NCI-H460 (cell line): Measurements from ENCODE around the gene OSCAR. TPM values are rescaled to one million over a fixed set of nuclear protein-coding genes. Genes with fewer than 3 reads are reported as not detected.
A peak's percentile ranks its signal among the peaks of the same experiment; 100 is the strongest.

Experiments
- DNase-seq: peaks from one replicate; pipeline ENCODE4 v3.0.0-alpha.2; 2016; ENCODE audit warnings: low read depth; ENCODE audit errors: extremely low read depth
- total RNA-seq: library from RNA; depleted of rRNA; stranded (reverse); fragments of >200 nt; shearing (Covaris generic); gene quantifications from 2 replicates; pipeline ENCODE4 v1.2.3, GENCODE V29; 2014; rRNA removed

OSCAR gene
- total RNA-seq, 1 experiment from 2014 or later = 0.22 TPM

- DNase-seq = peak; percentile 13
These were observed 4.6 kb downstream of the OSCAR start for GRCh38 chr19:54095859-54096616.

DNA sequence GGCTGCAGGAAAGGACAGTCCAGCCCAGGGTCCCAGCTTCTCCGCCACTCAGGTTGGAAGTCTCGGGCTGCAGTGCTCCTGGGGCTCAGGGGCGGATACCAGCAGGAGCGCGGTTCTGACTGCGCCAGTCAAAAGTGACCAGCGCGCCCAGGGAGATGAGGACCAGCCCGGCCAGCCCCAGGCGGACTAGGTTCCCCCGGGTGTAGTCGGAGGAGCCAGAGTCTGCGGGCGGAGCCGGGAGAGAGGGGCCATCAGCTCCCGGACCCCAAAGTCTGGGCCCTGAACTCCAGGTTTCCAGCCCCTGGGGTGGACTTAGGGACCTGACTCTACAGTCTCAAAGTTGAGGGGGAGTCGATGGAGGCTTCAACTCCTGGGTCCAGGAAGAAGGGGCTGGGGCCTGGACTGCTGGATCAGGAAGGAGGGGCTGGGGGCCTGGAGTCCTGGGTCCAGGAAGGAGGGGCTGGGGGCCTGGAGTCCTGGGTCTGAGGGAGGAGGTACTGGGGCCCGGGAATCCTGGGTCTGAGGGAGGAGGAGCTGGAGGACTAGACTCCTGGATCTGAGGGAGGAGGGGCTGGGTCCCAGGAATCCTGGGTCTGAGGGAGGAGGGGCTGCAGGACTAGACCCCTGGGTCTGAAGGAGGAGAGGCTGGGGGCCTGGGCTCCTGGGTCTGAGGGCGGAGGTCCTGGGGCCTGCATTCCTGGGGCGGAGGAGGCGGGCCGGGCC is 5.3 kb downstream of the OSCAR start:
- DNase-seq = no peak

DNA sequence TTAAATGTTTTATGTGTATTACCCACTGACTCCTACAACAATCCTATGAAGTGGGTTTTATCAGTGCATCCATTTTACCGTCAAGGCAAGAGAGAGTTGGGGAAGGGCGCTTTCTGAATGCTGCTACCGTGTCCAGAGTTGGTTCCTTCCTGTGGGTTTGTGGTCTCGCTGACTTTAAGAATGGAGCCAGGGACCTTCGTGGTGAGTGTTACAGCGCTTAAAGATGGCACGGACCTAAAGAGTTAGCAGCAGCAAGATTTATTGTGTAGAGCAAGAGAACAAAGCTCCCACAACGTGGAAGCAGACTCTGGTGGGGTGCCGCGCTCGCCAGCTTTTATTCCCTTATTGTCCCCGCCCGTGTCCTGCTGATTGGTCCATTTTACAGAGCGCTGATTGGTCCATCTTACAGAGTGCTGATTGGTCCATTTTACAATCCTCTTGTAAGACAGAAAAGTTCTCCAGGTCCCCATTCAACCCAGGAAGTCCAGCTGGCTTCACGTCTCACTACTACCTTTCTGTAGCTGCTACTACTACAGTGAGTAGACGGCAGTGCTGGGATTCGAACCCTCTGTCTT is 6.1 kb downstream of the OSCAR start:
- DNase-seq = no peak

DNA sequence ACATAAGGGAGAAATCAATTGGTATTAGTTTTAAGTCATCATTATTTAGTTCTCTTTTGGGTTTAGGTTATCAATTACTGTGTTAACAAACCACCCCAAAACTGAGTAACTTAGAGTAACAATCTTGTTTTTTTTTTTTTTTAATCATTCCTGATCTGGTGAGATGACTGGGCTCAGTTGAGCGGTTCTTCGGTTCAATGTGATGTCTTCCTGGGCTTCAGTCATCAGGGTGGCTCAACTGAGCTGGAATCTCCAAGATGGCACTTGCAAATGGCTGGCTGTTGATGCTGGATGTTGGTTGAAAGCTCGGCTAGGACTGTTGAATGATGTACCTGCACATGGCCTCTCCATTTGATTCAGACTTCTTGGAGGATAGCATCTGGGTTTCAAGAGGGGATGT is 16.2 kb downstream of the OSCAR start:
- DNase-seq = no peak

GRCh38 chr19:54081032-54081431 is 19.6 kb downstream of the OSCAR start, which contains the start of gene TARM1:
Gene TARM1 (minus strand): TSS chr19:54081365. CDS start chr19:54081340, 25 bp downstream.
- no peak for DNase-seq

GRCh38 chr19:54077334-54077733 is 23.3 kb downstream of the OSCAR start:
- no peak for DNase-seq

GRCh38 chr19:54074851-54075250 is 25.8 kb downstream of the OSCAR start:
- no peak for DNase-seq

DNA sequence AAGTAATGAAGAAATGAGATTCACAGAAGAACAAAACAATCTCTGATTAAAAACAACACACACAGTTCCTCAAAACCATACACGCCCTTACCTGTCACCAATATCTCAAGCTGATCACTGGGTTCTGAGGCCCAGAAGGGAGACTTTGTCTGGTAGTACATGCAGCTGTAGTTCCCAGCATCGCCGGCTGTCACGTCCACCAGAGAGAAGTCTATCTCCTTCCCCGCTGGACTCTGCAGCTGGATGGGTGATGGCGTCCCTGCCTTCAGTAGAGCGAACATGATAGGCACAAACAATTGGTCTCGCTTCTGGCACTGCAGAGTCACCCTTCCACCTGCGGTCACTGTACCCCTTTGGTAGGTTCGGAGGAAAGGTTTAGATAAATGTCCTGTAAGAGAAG is 26.8 kb downstream of the OSCAR start:
- DNase-seq = no peak

GRCh38 chr19:54069470-54069869 is 31.1 kb downstream of the OSCAR start:
- DNase-seq = no peak

- DNase-seq = no peak
These were observed 37.1 kb downstream of the OSCAR start, which contains the start of gene VSTM1 for GRCh38 chr19:54063350-54064116. Gene VSTM1 (minus strand): TSS chr19:54063897. CDS start chr19:54063777, 120 bp downstream.

DNA sequence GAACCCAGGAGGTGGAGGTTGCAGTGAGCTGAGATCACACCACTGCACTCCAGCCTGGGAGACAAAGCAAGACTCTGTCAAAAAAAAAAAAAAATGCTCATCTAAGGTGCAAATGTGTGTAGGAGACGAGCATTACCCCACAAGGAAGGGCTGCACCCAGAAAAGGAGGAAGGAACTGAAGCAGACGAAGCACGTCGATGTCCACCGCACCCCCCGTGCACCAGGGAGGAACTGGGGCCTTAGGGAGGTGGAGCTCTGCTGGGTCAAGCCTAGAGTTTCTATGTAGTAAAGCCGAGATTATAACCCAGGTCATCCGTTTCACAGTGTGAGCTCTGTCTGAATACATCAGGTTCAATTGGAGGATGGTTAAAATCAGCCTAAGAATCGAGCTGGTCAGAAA is 38.0 kb downstream of the OSCAR start:
- DNase-seq = no peak

DNA sequence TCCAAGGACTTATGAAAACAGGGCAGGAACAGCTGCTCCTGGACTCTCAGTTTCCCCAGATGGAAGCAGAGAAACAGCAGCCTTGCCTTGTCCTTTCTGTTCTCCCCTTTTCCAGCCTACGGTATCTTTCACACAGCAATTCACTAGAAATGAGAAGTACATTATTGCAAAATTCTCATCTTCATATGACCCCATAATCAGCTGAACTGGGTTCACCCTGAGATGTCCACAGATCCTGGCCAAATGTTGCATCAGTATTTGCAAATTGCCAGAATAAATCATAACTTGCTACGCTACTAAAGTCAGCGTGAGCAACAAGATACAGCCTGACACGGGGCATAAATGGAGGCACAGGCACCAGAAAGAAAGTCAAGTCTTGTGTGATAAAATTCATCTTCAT is 53.0 kb downstream of the OSCAR start:
- DNase-seq = no peak

- DNase-seq = no peak
These were observed 54.8 kb downstream of the OSCAR start for GRCh38 chr19:54045771-54046170.

Other genes starting within 250 kb of the OSCAR start
- gene MYADM, start 232.9 kb downstream of the OSCAR start, total RNA-seq = 38.6 and 49.5 TPM in 2 replicates
- 0.20 TPM in 1 of 2 replicates, not detected in the other for gene PRKCG, start 218.6 kb downstream of the OSCAR start, total RNA-seq
- gene CACNG7, start 191.5 kb downstream of the OSCAR start, total RNA-seq = not detected in 2 replicates
- gene CACNG8, start 137.9 kb downstream of the OSCAR start, total RNA-seq = 0.58 and 0.84 TPM in 2 replicates
- 4.6 and 4.9 TPM in 2 replicates for gene CACNG6, start 109.2 kb downstream of the OSCAR start, total RNA-seq
- not detected in 2 replicates for gene VSTM1, start 36.9 kb downstream of the OSCAR start, total RNA-seq
- not detected in 2 replicates for gene TARM1, start 19.4 kb downstream of the OSCAR start, total RNA-seq
- gene NDUFA3, start 2.1 kb upstream of the OSCAR start, total RNA-seq = 31.8 and 38.6 TPM in 2 replicates
- gene TFPT, start 14.9 kb upstream of the OSCAR start, total RNA-seq = 8.3 and 10.2 TPM in 2 replicates
- gene PRPF31, start 15.0 kb upstream of the OSCAR start, total RNA-seq = 28.5 and 34.1 TPM in 2 replicates
- gene CNOT3, start 37.0 kb upstream of the OSCAR start, total RNA-seq = 12.3 and 19.2 TPM in 2 replicates
- gene LENG1, start 58.9 kb upstream of the OSCAR start, total RNA-seq = 7.7 and 8.2 TPM in 2 replicates
- gene TMC4, start 72.4 kb upstream of the OSCAR start, total RNA-seq = 0.30 and 0.63 TPM in 2 replicates
- gene MBOAT7, start 88.8 kb upstream of the OSCAR start, total RNA-seq = 27.5 and 28.9 TPM in 2 replicates
- 27.3 and 38.4 TPM in 2 replicates for gene TSEN34, start 90.5 kb upstream of the OSCAR start, total RNA-seq
- 2,109 and 2,437 TPM in 2 replicates for gene RPS9, start 100.1 kb upstream of the OSCAR start, total RNA-seq
- gene LILRB3, start 122.2 kb upstream of the OSCAR start, total RNA-seq = not detected in 2 replicates
- not detected in 2 replicates for gene LILRA6, start 142.0 kb upstream of the OSCAR start, total RNA-seq
- gene LILRB5, start 156.5 kb upstream of the OSCAR start, total RNA-seq = not detected in 2 replicates
- not detected in 2 replicates for gene LILRB2, start 180.3 kb upstream of the OSCAR start, total RNA-seq
- gene LILRA5, start 212.4 kb upstream of the OSCAR start, total RNA-seq = not detected in 2 replicates
- gene LILRA4, start 238.4 kb upstream of the OSCAR start, total RNA-seq = not detected in 2 replicates